CD4-positive, CD25-positive, alpha-beta regulatory T cell (primary cell): ENCODE results near the gene NEGR1. TPM values are rescaled to one million over a fixed set of nuclear protein-coding genes. Genes with fewer than 3 reads are reported as not detected.

Experiments used
- ATAC-seq, 2 donors: fragments of 150-1000 bp; cut with Tn5 transposase; one replicate each; pipeline ENCODE4 v1.10.0; 2021; ENCODE audit warnings: low read depth in 2 of 2, moderate number of reproducible peaks in 2 of 2, moderate library complexity in 1 of 2
- DNase-seq, 3 donors: peaks; one replicate each; pipeline versions ENCODE4 v3.0.0 to v3.0.0-alpha.2; 2012 to 2022; ENCODE audit warnings: mixed read lengths in 1 of 3
- H3K27ac ChIP-seq: one replicate; pipeline ENCODE4 v1.7.0; 2013; ENCODE audit warnings: mild to moderate bottlenecking, low read length; ENCODE audit not compliant: insufficient read depth, poor library complexity, severe bottlenecking
- H3K27me3 ChIP-seq: one replicate; pipeline ENCODE4 v1.7.0; 2013; ENCODE audit warnings: low read length; ENCODE audit not compliant: control insufficient read depth, insufficient read depth
- H3K36me3 ChIP-seq: one replicate; pipeline ENCODE4 v1.7.0; 2013; ENCODE audit warnings: mild to moderate bottlenecking, low read length, moderate library complexity; ENCODE audit not compliant: control insufficient read depth, insufficient read depth
- H3K4me1 ChIP-seq: 2 replicates; pipeline ENCODE4 v1.7.0; 2013; ENCODE audit warnings: mild to moderate bottlenecking, low read length; ENCODE audit not compliant: insufficient read depth, control insufficient read depth, poor library complexity, severe bottlenecking
- H3K4me3 ChIP-seq: one replicate; pipeline ENCODE4 v1.7.0; 2013; ENCODE audit warnings: low read depth, mild to moderate bottlenecking, low read length, moderate library complexity
- H3K9me3 ChIP-seq, 2 experiments: 1 replicate in 1 of 2; 2 replicates in 1 of 2; pipeline ENCODE4 v1.7.0; 2013; ENCODE audit warnings: low read length in 2 of 2, mild to moderate bottlenecking in 1 of 2, moderate library complexity in 1 of 2; ENCODE audit not compliant: control insufficient read depth in 2 of 2
- H3K27ac Mint-ChIP-seq, 3 donors: one replicate each; pipeline ENCODE4 v1.8.0; 2020 to 2022; ENCODE audit warnings: mild to moderate bottlenecking in 3 of 3, mixed read lengths in 3 of 3, moderate library complexity in 2 of 3
- H3K27me3 Mint-ChIP-seq: one replicate; pipeline ENCODE4 v1.8.0; 2022; ENCODE audit warnings: mild to moderate bottlenecking, mixed read lengths
- H3K36me3 Mint-ChIP-seq: one replicate; pipeline ENCODE4 v1.8.0; 2020; ENCODE audit warnings: mixed read lengths
- H3K4me1 Mint-ChIP-seq, 4 donors: one replicate each; pipeline ENCODE4 v1.8.0; 2020 to 2022; ENCODE audit warnings: mixed read lengths in 4 of 4, mild to moderate bottlenecking in 1 of 4
- H3K4me3 Mint-ChIP-seq, 4 donors: one replicate each; pipeline ENCODE4 v1.8.0; 2020 to 2022; ENCODE audit warnings: mild to moderate bottlenecking in 4 of 4, mixed read lengths in 4 of 4, moderate library complexity in 3 of 4
- H3K9me3 Mint-ChIP-seq, 7 donors: one replicate each; pipeline ENCODE4 v1.8.0; 2020 to 2022; ENCODE audit warnings: mixed read lengths in 7 of 7, mild to moderate bottlenecking in 3 of 7, moderate library complexity in 2 of 7
- polyA plus RNA-seq, 4 donors: library from polyadenylated mRNA; unstranded; fragments of 300-500 nt; fragmentation: Illumina TruSeq; gene quantifications; one replicate each; pipeline ENCODE4 v1.2.3, GENCODE V29; 2021
- total RNA-seq: library from RNA; stranded (reverse); gene quantifications from one replicate; pipeline ENCODE4 v1.2.3, GENCODE V29; 2022

Gene NEGR1
- total and polyA plus RNA-seq, 5 donors from 2014 or later: not detected

DNA sequence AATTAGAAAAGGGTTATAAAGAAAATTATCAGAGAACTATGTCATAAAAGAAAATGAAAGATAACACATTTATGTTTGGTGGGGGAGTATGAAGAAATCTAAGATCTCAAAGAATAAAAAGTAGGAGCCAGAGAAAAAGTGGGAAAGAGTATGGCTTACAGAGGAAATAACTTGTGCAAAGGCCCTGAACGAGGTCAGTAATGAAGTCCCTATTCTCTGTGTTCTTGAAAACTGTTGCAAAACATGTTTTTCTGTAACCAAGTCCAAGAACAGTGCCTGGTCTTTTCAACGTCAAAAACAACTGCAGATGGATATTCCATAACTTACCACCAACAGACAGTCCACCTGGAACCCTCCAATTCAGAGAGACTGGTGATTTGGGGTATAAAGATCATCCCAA is 188.1 kb downstream of the NEGR1 start:
- no peaks in the 10 kb centered on the region for H3K27me3 ChIP-seq
- Mint-ChIP-seq H3K27ac (no peak overlapping the region), H3K36me3 (no peaks in the 10 kb centered on the region), H3K4me1 (no peaks in the 10 kb centered on the region), H3K4me3 (no peak overlapping the region), H3K9me3 (peaks cover 0 to 10% (median 3%) of the 10 kb centered on the region in 7 donors), H3K27me3 (no peaks in the 10 kb centered on the region)
- DNase-seq (no peak), ATAC-seq (no peak)
- H3K36me3 ChIP-seq: no peaks in the 10 kb centered on the region
- H3K4me3 ChIP-seq: no peak overlapping the region
- H3K27ac ChIP-seq: no peak overlapping the region
- no peaks in the 10 kb centered on the region for H3K4me1 ChIP-seq
- H3K9me3 ChIP-seq: peaks cover 2 to 4% of the 10 kb centered on the region in 2 experiments

DNA sequence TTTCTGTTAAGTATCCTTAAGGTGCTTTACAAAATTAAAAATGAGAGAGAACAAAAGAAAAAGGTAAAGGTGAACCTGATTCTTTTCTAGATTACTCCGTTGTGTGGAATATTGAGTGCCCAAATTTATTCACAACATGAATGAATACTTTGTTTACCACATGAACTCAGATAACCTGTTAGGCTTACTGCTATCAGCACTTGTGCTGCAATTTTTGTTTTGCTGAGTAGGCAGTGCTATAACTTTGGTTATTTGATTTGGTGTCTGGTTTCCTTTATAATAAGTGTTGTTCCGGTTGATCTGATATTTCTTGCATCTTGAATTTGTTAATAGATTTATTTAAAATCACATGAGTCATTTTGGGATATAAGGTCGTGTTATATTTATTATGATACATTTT is 195.9 kb downstream of the NEGR1 start:
- Mint-ChIP-seq H3K27me3 (no peaks in the 10 kb centered on the region), H3K27ac (no peak overlapping the region), H3K9me3 (peaks cover 0 to 4% (median 1%) of the 10 kb centered on the region in 7 donors), H3K36me3 (no peaks in the 10 kb centered on the region), H3K4me1 (no peaks in the 10 kb centered on the region), H3K4me3 (no peak overlapping the region)
- no peak for ATAC-seq
- no peaks in the 10 kb centered on the region for H3K27me3 ChIP-seq
- no peaks in the 10 kb centered on the region for H3K36me3 ChIP-seq
- H3K4me3 ChIP-seq: no peak overlapping the region
- no peak for DNase-seq
- no peaks in the 10 kb centered on the region for H3K9me3 ChIP-seq
- H3K4me1 ChIP-seq: no peaks in the 10 kb centered on the region
- no peak overlapping the region for H3K27ac ChIP-seq

DNA sequence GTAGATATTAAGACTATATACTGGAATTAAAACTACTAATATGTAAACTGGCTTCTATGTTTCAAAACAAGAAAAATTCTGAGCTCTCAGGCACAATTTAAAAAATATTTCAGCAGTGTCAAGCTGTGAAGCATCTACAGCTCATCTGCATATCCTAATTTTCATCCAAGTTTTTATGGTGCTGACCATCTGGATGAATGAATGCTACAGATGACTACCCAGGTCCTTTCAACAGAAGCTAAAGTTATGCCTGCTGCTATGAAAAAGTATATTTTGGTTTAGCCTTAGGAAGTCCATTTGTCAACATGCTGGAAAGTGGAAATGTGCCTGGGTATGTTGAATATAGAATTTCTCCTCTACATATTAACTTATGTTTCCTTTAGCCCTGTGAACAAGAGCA is 206.9 kb downstream of the NEGR1 start:
- ATAC-seq: no peak
- DNase-seq: no peak
- H3K27me3 Mint-ChIP-seq: no peaks in the 10 kb centered on the region
- H3K36me3 Mint-ChIP-seq: no peaks in the 10 kb centered on the region
- H3K4me1 ChIP-seq: no peaks in the 10 kb centered on the region
- no peak overlapping the region for H3K27ac Mint-ChIP-seq
- no peaks in the 10 kb centered on the region for H3K9me3 ChIP-seq
- H3K4me3 Mint-ChIP-seq: no peak overlapping the region
- no peak overlapping the region for H3K4me3 ChIP-seq
- no peaks in the 10 kb centered on the region for H3K27me3 ChIP-seq
- peaks cover 0 to 13% (median 5%) of the 10 kb centered on the region in 7 donors for H3K9me3 Mint-ChIP-seq
- no peak overlapping the region for H3K27ac ChIP-seq
- no peaks in the 10 kb centered on the region for H3K4me1 Mint-ChIP-seq
- H3K36me3 ChIP-seq: no peaks in the 10 kb centered on the region

DNA sequence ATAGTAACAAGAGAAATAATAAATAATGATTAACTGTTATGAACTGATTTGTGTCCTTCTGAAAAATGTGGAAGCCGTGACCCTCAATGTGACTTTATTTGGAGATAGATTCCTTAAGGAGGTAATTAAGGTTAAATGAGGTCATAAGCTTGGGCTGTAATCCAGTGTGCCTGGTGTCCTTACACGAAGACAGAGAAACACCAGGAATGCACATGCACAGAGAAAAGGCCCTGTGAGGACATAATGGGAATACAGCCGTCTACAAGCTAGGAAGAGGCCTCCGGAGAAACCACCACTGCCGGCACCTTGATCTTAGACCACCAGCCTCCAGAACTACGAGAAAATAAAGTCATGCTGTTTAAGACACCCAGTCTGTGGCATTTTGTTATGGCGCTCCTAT is 215.9 kb downstream of the NEGR1 start:
- ATAC-seq (no peak), DNase-seq (no peak)
- Histone ChIP-seq H3K9me3 (no peaks in the 10 kb centered on the region), H3K27ac (no peak overlapping the region), H3K4me1 (no peaks in the 10 kb centered on the region), H3K36me3 (no peaks in the 10 kb centered on the region), H3K4me3 (no peak overlapping the region), H3K27me3 (no peaks in the 10 kb centered on the region)
- no peaks in the 10 kb centered on the region for H3K36me3 Mint-ChIP-seq
- H3K4me3 Mint-ChIP-seq: no peak overlapping the region
- H3K27ac Mint-ChIP-seq: no peak overlapping the region
- H3K9me3 Mint-ChIP-seq: peaks cover 0 to 7% (median 3%) of the 10 kb centered on the region in 7 donors
- H3K27me3 Mint-ChIP-seq: no peaks in the 10 kb centered on the region
- no peaks in the 10 kb centered on the region for H3K4me1 Mint-ChIP-seq

DNA sequence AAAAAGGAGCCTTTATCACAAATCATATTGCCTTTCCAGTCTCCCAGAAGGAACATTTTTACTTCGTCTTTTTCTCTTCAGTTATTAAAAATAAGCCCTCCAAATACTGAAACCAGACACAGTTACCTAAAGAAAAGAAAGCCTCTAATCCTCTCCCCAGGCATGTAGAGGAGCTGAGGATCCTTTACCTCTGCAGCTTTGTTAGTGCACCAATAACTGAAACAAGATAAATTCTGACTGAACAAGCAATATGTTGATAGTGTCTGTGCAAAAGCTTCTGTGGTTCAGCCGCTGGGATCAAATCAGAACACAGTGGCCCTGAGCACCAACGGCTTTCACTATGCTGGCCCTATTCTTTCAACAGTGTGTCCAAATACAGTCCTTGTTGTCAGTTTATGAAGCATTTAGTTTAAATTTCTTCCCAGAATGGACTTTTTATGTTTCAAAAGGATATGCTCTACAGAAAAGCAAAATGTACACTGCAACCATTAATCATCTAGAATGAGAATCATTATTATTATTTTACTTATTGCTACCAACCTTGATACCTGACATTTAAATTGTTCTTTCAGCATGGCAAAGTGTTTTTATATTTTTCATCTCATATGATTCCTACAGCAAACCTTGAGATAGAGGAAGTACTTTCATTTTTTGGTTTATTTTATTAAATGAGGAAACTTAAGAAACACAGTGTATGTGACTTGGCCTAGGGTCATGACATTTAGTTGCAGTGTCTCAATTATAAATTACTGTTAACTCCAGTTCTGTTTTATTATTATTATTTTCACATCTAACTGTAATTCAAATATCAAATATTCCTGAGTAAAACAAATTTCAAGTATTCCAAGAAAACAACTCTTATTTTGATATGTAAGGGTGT is 217.9 kb downstream of the NEGR1 start:
- no peak overlapping the region for H3K27ac Mint-ChIP-seq
- ATAC-seq (no peak), DNase-seq (no peak)
- no peaks in the 10 kb centered on the region for H3K27me3 ChIP-seq
- H3K9me3 Mint-ChIP-seq: peaks cover 0 to 7% (median 2%) of the 10 kb centered on the region in 7 donors
- no peaks in the 10 kb centered on the region for H3K36me3 ChIP-seq
- H3K4me1 Mint-ChIP-seq: no peaks in the 10 kb centered on the region
- no peaks in the 10 kb centered on the region for H3K27me3 Mint-ChIP-seq
- H3K9me3 ChIP-seq: no peaks in the 10 kb centered on the region
- no peak overlapping the region for H3K4me3 Mint-ChIP-seq
- H3K27ac ChIP-seq: no peak overlapping the region
- no peak overlapping the region for H3K4me3 ChIP-seq
- no peaks in the 10 kb centered on the region for H3K36me3 Mint-ChIP-seq
- H3K4me1 ChIP-seq: no peaks in the 10 kb centered on the region

DNA sequence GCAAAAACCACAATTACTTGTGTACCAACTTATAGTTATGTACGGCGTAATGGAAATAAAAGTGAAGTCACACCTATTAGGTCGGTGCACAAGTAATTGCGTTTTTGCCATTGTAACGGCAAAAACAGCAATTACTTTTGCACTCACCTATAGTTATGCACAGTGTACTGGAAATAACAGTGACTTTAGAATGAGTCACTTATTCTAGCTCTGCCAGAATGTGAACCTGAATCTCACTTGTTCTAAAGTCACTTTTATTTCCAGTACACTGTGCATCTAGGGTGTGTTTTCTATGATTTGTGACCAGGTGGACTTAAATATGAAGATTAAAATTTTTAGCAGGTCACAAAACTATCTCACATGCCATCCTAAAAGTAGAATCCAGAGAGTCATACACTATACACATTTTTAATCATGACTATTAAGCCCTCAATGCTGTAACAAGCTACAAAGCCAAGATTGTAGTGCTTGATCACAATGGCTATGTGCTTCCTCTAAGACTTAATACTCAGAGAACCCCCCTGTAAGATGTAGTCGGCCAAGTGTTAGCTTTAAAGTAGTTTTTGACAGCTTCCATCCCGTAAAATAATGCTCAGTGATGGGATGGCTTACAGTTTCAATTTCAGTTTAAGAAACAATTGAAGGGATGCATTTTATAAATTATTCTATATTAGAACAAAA is 218.8 kb downstream of the NEGR1 start:
- H3K36me3 Mint-ChIP-seq: no peaks in the 10 kb centered on the region
- no peaks in the 10 kb centered on the region for H3K4me1 Mint-ChIP-seq

DNA sequence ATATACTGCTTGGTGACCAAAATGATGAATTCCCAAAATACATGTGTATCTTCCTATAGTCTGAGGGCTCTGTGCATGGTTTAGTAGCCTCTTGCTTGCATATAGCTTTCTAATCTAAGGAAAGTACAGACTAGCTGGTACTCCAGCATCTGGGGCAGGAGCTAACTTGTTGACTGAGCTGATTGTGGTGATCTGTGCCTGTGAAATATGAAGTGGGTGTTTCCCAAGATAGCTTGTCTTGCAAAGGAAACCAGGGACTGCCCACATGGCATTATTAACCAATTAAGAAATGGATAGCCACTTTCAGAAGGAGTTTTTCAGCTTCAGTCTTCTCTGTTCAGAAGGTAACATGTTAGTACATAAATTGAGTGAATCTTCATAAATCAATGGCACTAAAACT is 219.8 kb downstream of the NEGR1 start:
- no peaks in the 10 kb centered on the region for H3K36me3 Mint-ChIP-seq
- no peak overlapping the region for H3K27ac Mint-ChIP-seq
- Histone ChIP-seq H3K4me1 (no peaks in the 10 kb centered on the region), H3K27ac (no peak overlapping the region), H3K4me3 (no peak overlapping the region), H3K36me3 (no peaks in the 10 kb centered on the region), H3K27me3 (no peaks in the 10 kb centered on the region), H3K9me3 (no peaks in the 10 kb centered on the region)
- peaks cover 0 to 7% (median 2%) of the 10 kb centered on the region in 7 donors for H3K9me3 Mint-ChIP-seq
- H3K4me1 Mint-ChIP-seq: no peaks in the 10 kb centered on the region
- ATAC-seq (no peak), DNase-seq (no peak)
- no peaks in the 10 kb centered on the region for H3K27me3 Mint-ChIP-seq
- no peak overlapping the region for H3K4me3 Mint-ChIP-seq

More for the DNA sequence above, 218.8 kb downstream of the NEGR1 start:
- Mint-ChIP-seq H3K27ac (no peak overlapping the region), H3K27me3 (no peaks in the 10 kb centered on the region), H3K4me3 (no peak overlapping the region), H3K9me3 (peaks cover 0 to 7% (median 2%) of the 10 kb centered on the region in 7 donors)
- no peaks in the 10 kb centered on the region for H3K36me3 ChIP-seq
- DNase-seq: no peak
- no peaks in the 10 kb centered on the region for H3K27me3 ChIP-seq
- no peaks in the 10 kb centered on the region for H3K9me3 ChIP-seq
- H3K27ac ChIP-seq: no peak overlapping the region
- no peaks in the 10 kb centered on the region for H3K4me1 ChIP-seq
- ATAC-seq: no peak
- no peak overlapping the region for H3K4me3 ChIP-seq
